ENCODE data around the gene SDHAF3. TPM values are rescaled to one million over a fixed set of nuclear protein-coding genes. Genes with fewer than 3 reads are reported as not detected.

SDHAF3 gene
- total RNA-seq, 1 experiment from 2014 or later = 16.1 TPM

- TF ChIP-seq REST (IDR thresholded peaks at IDR 0.05; ENCODE audit: insufficient read depth in 1 of 2, low read depth in 2 of 2, low read length in 1 of 2) (no peak), SIN3A (IDR thresholded peaks at IDR 0.05; ENCODE audit: borderline replicate concordance, insufficient read depth, low read depth, low read length) (no peak)
- in situ Hi-C loops (cut with HindIII; ENCODE audit: low pct_unique_long_range_greater_than_20kb, low sequenced_read_pairs) = no loop called here
- CTCF ChIA-PET = no interaction called here
- Histone ChIP-seq H3K27ac (ENCODE audit: low read length) (no peak overlapping the region), H3K27me3 (ENCODE audit: control insufficient read depth, insufficient read depth, low read length) (no peaks in the 10 kb centered on the region), H3K9me3 (ENCODE audit: control insufficient read depth, insufficient read depth, low read depth, low read length) (no peaks in the 10 kb centered on the region), H3K4me1 (ENCODE audit: control insufficient read depth, insufficient read depth, low read length) (no peaks in the 10 kb centered on the region), H3K4me3 (ENCODE audit: low read depth in 2 of 2, low read length in 2 of 2) (no peak overlapping the region), H3K36me3 (ENCODE audit: control insufficient read depth, insufficient read depth, low read length) (no peaks in the 10 kb centered on the region; the same call in 1 of the 2 replicates)
- no TSS peak for BruUV-seq (replicated peaks)
- ATAC-seq (no peak), DNase-seq (ENCODE audit: low read depth, low spot score) (no peak)
- intact Hi-C loops (cut with micrococcal nuclease; ENCODE audit: unreplicated experiment) = no loop called here
- POLR2A ChIA-PET = no interaction called here
Observed at GRCh38 chr7:97128736-97129135, 11.2 kb downstream of the SDHAF3 start.

GRCh38 chr7:97130417-97131139 lies 13.1 kb downstream of the SDHAF3 start:
- no peaks in the 10 kb centered on the region for H3K9me3 ChIP-seq (ENCODE audit: control insufficient read depth, insufficient read depth, low read depth, low read length)
- TF ChIP-seq TCF7L2 (IDR thresholded peaks at IDR 0.05; ENCODE audit: low read depth, low read length) (no peak), POLR2AphosphoS5 (IDR thresholded peaks at IDR 0.05; ENCODE audit: low read depth, low read length) (no peak), REST (IDR thresholded peaks at IDR 0.05; ENCODE audit: insufficient read depth in 1 of 2, low read depth in 2 of 2, low read length in 1 of 2) (no peak), CTCF (IDR thresholded peaks at IDR 0.05) (no peak), SIN3A (IDR thresholded peaks at IDR 0.05; ENCODE audit: borderline replicate concordance, insufficient read depth, low read depth, low read length) (no peak)
- H3K27me3 ChIP-seq (ENCODE audit: control insufficient read depth, insufficient read depth, low read length) = no peaks in the 10 kb centered on the region
- POLR2A ChIA-PET = no interaction called here
- H3K36me3 ChIP-seq (ENCODE audit: control insufficient read depth, insufficient read depth, low read length) = no peaks in the 10 kb centered on the region; the same call in 1 of the 2 replicates
- no peak overlapping the region for H3K4me3 ChIP-seq (ENCODE audit: low read depth in 2 of 2, low read length in 2 of 2)
- ATAC-seq = peak; percentile 62
- H3K4me1 ChIP-seq (ENCODE audit: control insufficient read depth, insufficient read depth, low read length) = no peaks in the 10 kb centered on the region
- CTCF ChIA-PET = no interaction called here
- in situ Hi-C loops (cut with HindIII; ENCODE audit: low pct_unique_long_range_greater_than_20kb, low sequenced_read_pairs) = no loop called here
- intact Hi-C loops (cut with micrococcal nuclease; ENCODE audit: unreplicated experiment) = no loop called here
- no peak overlapping the region for H3K27ac ChIP-seq (ENCODE audit: low read length)
- no TSS peak for BruUV-seq (replicated peaks)
- no peak for DNase-seq (ENCODE audit: low read depth, low spot score)
